HG03439 (cell line): ENCODE data around the gene ADAMTS9.

Experiments
- ATAC-seq: cut with Tn5 transposase; IDR thresholded peaks from one replicate; pipeline ENCODE4 v1.9.1; 2021; ENCODE audit warnings: mild to moderate bottlenecking, moderate library complexity; ENCODE audit not compliant: unreplicated experiment

ADAMTS9 gene

DNA sequence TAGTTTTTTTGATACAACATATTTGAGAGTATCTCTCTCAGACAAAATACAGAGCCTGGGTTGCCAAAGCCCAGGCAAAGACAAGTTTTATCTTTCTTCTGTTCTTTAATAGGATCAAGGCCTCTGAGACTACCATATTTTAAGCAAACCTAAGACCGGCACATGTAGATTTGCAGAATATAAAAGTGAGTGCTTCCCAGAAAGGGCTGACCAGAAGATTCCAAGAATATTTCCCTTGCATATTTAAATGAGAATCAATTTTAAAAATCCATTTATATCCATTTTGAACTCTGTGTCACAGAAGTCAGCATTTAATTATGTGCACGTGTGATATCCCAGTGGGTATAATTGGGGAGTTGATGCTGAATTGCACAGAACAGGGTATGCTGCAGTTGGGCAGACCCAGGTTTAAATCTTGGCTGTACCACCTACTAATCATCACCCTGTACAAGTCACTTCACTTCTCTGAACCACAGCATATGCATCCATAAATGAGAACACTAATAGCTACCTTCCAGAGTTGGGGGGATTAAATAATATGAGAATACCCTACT, 191.9 kb downstream of the ADAMTS9 start:
- no peak for ATAC-seq

DNA sequence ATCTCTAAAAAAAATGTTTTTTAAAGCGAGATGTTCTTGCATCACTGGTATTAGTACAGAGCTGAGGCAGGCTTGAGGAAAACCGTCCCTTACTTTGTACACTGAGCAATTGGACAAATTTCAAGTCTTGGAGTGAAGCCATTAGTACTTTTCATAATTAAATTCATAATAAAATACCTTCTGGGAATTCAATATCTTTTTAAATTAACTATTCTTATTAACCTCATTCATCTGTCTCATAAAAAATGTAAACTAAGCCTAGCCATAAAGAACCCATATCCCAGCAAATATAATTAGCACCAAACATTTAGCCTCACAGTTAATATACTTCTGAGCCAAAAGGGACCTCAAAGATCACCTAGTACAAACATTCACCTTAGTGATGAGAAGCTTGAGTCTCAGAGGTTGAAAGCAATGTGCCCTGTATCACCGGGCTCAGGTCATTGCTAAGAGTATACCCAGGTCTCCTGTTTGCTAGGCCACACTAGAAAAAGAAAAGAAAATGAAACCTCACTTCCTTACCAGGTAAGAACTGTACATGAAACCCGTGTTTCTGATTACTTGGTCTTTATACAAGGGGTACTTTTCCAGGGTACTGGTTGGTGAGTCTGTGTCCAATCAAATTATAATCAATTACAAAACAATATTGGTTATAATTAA, 192.5 kb downstream of the ADAMTS9 start:
- ATAC-seq = no peak

DNA sequence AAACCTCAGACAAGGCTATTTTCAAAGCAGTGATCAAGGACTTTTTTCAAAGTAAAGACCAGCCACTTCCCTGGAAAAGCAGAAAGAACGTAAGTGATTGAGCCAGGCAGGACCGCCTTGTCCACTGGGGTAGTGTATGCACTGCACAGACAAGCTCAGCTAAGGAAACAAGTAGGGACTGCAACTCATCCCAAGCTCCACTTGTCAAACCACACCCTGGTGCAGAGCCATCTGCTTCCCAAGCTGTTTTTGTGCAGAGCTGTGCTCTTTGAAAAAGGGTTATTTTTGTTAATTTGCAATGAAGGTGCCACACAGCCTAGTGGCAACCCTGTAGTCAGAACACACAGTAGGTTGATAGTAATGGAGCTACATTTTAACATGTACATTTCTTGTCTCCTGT, 193.3 kb downstream of the ADAMTS9 start:
- ATAC-seq = no peak

DNA sequence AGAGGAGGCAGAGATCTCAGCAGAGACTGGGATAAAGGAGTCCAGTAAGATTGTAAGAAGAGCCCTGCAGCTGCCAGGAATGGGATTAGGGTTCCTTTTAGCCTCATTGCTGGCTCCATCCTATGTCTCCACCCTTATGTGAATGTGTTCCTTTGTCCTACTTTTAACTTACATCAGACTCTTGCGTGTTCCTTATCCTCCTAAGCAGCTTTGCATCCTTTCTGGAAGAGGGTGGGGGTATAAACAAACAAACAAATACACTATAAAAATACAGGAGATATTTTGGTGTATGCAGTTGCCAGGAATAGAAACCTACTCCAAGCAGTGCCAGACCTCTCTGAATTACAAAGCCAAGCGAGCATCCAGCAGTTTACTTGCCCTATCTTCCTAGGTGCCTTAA, 194.7 kb downstream of the ADAMTS9 start:
- no peak for ATAC-seq

DNA sequence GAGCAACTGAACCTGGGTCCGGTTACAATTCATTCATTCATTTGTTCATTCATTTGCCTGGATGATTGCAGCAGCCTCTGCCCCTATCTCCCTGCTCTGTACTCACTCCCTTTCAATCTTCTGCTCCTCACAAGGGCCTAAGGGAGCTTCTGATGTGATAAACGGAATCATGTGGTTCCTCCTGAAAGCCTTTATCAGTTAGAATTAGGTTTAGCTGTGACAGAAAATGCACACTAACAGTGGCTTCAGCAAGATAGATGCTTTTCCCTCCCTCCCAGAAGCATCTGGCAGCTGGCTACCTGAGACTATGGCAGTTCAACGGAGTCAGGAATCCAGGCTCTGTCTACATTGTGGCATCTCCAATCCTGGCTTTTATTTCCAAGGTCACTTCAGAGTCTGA, 196.0 kb downstream of the ADAMTS9 start:
- ATAC-seq = no peak

DNA sequence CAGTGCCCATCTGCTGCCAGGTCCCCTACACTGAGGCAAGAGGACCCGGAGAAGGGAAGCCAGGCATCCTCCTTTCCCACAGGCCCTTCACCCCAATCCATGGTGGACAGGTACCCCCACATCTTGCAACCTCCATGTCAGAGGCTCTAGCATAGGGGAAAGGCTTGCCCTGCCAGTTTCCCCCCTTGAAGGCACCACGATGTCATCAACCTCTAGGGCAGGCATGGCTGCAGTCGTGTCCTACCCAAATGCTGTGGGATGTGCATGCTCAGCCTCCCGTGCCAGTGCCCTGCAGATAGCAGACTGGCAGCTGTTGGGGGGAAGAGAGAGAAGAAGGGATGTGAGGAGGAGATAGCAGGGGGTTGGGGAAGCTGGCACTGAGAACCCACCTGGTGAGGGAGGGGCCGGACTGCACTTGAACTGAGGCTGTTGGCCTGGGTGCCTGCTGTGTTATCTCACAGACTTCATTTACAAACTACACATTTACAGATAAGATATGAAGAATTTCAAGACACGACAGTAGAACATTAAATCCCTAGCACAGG, 197.5 kb downstream of the ADAMTS9 start:
- ATAC-seq = no peak

DNA sequence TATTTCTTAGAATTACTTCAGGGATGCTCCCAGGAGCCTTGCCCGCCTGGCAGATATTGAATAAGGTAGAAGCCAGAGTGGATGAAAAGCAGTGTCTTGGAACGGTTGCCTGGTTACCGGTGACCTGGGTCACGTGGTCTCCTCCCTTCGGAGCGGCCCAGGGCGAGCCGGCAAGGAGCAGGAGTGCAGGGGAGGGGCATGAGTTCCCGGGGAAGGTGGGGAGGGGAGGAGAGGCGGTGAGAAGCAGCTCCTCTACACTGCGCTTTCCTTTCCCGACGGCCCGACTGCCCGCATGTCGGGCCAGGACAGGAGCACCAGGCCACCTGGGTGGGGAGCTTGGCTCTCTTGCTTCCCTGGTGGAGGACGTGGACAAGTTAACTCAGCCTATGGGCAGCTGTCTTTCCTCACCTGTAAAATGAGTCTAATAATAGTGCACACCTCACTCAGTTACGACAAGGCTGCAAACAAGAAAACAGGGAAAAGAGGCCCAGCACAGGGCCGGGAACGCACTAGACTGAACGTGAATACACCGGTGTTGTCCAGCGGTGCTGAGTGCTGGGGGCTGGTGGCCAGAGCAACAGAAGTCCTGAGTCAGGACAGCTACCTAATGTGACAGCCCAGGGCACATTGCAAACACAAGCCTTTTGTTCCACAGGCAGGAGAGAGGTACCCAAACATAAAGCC, 198.3 kb downstream of the ADAMTS9 start:
- no peak for ATAC-seq

DNA sequence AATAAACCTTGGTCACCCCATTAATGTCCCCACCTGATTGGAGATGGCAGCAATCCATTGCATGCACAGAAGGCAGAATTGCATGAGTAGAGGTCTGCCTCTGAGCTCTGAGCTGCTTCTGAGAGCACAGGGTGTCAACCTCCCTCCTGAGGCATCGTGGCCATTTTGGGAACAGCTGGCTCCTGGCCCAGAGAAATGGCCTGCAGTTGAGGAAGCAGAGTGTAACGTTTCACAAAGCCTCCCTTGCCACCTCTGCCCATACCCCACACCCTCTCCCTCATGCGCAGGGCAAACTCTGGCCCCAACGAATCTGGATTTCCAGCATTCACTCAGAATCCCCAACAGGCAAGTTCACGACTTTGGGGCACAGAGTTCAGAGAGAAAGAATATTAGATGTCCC, 198.9 kb downstream of the ADAMTS9 start:
- ATAC-seq = no peak

DNA sequence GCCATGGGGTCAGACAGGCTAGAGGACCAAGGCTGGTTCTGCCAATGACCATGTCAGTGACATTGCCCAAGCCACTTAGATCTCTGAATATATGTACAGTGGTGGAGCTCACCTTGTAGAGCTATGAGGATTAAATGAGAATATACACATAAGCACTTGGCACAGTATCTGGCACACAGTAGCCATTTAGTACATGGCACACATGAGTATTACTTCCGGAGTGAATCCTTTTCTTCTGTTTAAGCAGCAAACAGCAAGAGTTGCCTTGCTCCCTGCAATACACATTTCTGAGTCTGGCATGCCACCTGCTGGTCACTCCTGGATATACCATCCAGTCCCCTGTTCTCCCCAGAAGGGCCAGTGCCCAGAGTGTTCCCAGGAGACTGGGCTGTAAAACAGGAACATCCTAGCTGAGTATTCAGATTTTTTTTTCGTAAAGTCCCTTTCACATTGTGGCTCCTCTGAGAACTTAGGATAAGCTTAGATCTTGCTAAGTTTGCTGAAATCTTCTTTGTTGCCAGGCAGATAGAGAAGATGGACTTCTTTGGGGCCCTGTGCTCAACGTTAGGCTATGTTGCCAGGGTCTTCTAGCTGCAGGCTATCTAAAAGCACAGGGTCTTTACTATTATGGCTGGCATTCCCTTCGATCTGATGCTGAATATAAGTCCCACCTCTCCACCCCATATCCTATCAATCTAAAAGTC, 203.4 kb downstream of the ADAMTS9 start:
- peak; percentile 98 for ATAC-seq

DNA sequence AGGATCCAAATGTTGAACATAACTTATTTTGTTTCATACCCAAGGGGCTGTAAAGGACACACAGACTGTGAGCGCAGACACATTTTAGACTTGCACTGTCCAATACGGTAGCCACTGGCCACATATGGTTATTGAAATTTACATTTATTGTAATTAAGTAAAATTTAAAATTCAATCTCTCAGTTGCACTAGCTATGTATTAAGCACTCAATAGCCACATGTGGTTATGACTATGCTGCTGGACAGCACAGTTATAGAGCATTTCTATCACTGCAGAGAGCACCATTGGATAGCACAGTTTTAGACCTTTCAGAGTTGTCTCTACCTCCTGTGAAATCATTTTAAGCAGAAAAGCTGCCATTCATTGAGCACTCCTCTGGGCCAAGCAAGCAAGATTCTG, 204.3 kb downstream of the ADAMTS9 start:
- no peak for ATAC-seq

DNA sequence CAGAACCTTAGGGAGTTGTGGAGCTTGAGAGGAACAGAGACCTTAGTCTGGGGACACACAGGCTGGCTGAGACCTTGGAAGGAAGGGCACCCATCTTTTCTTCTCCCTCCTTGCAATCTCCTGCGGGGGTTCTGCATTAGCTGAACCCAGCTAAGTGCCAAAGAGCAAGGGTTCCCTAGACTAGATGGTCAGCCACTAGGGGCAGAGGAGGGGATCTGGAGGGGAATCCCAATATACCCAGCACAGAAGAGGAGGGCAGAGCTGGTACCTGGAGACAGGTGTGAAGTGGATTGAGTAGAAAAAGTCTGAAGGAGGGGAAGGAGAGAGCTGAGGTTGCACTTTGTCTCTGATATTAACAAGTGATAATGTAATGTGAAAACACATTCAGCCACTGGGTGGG, 212.8 kb downstream of the ADAMTS9 start:
- ATAC-seq = no peak

DNA sequence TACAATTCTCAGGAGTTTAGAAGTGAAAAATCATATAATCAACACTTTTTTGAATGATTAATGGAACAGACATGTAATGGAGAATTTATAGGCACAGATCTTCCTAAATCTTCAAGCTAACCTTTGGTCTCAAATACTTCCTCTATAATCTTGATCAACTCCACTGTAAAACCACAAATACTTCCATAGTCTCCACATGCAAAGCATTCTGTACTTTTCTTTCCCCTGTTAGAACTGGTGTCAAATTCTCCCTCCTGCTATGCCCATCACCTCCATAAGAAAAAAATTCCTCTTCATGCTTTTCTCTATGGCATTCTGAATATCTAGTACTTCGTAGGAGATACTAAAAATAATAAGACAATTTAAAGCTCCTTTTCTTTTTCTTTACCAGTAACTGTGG, 214.3 kb downstream of the ADAMTS9 start:
- no peak for ATAC-seq

DNA sequence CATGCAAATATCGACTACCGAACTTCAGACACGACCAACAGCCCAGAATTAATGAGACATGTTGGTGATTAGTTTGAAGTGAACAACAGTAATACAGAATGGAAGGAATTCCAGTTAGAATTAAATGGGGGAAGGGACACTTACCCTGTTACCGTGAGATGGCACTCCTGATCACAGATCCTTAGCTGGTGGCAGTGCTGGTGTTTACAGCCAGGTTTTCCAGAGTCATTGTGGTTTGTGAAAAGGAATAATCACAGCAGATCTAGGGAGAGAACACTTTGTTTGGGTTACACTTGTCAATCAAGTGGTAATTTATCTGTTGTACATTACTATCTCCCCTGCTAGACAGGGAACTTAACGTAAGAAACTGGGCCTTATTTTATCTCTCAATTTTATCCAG, 217.4 kb downstream of the ADAMTS9 start:
- no peak for ATAC-seq

DNA sequence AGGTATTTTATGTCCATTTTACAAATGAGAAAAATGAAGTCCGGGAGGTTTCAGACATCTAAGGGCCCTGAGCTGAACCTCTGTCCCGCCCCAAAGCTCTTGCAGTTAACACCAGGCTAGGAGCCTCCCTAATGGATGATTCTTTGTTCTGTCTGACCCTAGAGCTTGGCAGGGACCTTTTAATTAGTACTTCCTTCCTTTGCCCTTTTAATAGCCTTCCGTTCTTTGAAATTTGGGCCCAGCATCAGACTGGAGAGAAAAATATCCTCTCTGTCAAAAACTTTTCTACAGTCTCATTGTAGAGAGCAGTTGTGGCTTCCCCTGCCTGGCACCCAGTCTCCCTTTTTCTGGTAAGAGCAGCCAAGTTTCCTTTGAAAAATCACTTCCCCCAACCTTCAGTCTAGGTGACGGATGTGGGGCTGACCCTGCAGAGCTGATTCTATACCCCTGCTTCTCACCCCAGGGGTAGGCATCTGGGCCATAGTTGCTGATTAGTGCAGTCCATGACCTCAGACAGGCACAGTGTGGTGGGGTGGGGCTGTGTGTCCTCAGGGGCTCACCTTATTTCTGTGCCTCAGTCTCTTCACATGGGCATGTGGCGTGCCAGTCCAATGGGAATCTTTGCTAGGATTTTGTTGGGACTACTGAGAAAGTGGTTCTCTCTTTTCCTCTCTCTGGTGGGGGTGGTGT, 220.4 kb downstream of the ADAMTS9 start:
- no peak for ATAC-seq
